Renal cortical epithelial cell (primary cell): ENCODE data around the gene ESRRA. TPM values are rescaled to one million over a fixed set of nuclear protein-coding genes. Genes with fewer than 3 reads are reported as not detected.

ENCODE experiments used
- DNase-seq: peaks from one replicate; pipeline ENCODE4 v3.0.0-alpha.2; 2011; ENCODE audit warnings: low read depth
- total RNA-seq: library from RNA; depleted of rRNA; stranded (reverse); fragments of >200 nt; gene quantifications from 2 replicates; pipeline ENCODE4 v1.2.3, GENCODE V29; 2014

The ESRRA gene
- total RNA-seq, 1 donor from 2014 or later = 54.0 TPM

GRCh38 chr11:64275031-64275800, 30.1 kb upstream of the ESRRA start:
- DNase-seq = no peak

- no peak for DNase-seq
Measured at GRCh38 chr11:64275841-64276240, 29.5 kb upstream of the ESRRA start.

GRCh38 chr11:64276653-64277431, 28.5 kb upstream of the ESRRA start:
- DNase-seq = no peak

GRCh38 chr11:64278576-64279190, 26.6 kb upstream of the ESRRA start:
- DNase-seq = no peak

- DNase-seq = no peak
Measured at GRCh38 chr11:64281957-64282770, 23.2 kb upstream of the ESRRA start.

- no peak for DNase-seq
Measured at GRCh38 chr11:64283092-64283491, 22.2 kb upstream of the ESRRA start.

GRCh38 chr11:64284048-64284961, 21.0 kb upstream of the ESRRA start, which contains the start of gene BAD:
BAD (minus strand) TSS chr11:64284665; CDS start chr11:64284368, 297 bp downstream.
- peak; percentile 74 for DNase-seq

GRCh38 chr11:64284962-64285884, 20.1 kb upstream of the ESRRA start, which contains the start of gene GPR137:
GPR137 (plus strand) TSS chr11:64285848; CDS start chr11:64286525, 677 bp downstream.
- peak; percentile 29 for DNase-seq

GRCh38 chr11:64285885-64286800, 19.2 kb upstream of the ESRRA start:
- no peak for DNase-seq

GRCh38 chr11:64286801-64287159, 18.5 kb upstream of the ESRRA start:
- DNase-seq = no peak

GRCh38 chr11:64287676-64288352, 17.5 kb upstream of the ESRRA start:
- DNase-seq = no peak

GRCh38 chr11:64288353-64288750, 17.0 kb upstream of the ESRRA start:
- no peak for DNase-seq

GRCh38 chr11:64289002-64289564, 16.2 kb upstream of the ESRRA start:
- DNase-seq = no peak

GRCh38 chr11:64290352-64291261, 14.7 kb upstream of the ESRRA start:
- DNase-seq = no peak

GRCh38 chr11:64291262-64291751, 14.0 kb upstream of the ESRRA start, which contains the start of gene KCNK4:
KCNK4 (plus strand) TSS chr11:64291302; CDS start chr11:64293019, 1,717 bp downstream.
- no peak for DNase-seq
